Measurements from ENCODE around the gene HSPB6.

The HSPB6 gene

DNA sequence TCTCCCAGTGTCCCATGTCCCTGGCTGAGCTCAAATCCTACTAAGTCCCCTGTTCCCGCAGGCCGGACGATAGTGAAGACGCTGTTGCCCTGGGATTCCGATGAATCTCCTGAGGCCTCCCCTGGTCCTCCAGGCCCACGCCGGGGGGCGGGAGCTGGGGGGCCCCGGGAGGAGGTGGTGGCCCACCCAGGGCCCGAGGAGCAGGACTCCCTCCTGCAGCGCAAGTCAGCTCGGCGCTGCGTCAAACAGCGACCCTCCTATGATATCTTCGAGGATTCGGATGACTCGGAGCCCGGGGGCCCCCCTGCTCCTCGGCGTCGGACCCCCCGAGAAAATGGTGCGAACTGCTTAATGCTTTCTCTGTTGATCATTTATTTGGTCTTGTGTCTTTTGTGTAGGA is 33.2 kb downstream of the HSPB6 start:
- Mint-ChIP-seq H3K4me3 (no peak overlapping the region), H3K27ac (no peak overlapping the region)
- no peak for ATAC-seq

DNA sequence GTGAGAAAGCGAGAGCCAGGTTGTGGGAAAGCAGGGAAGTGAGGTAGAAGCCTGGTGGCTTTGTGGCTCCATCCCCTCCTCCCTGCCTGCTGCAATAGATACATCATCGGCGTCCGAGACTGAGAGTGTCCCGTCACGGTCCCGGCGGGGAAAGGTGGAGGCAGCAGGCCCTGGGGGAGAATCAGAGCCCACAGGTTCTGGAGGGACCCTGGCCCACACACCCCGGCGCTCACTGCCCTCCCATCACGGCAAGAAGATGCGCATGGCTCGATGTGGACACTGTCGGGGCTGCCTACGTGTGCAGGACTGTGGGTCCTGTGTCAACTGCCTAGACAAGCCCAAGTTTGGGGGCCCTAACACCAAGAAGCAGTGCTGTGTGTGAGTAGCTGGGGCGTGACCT is 33.9 kb downstream of the HSPB6 start:
- Mint-ChIP-seq H3K36me3 (peaks cover 69% of the 10 kb centered on the region), H3K27me3 (no peaks in the 10 kb centered on the region), H3K9me3 (no peaks in the 10 kb centered on the region), H3K27ac (no peak overlapping the region), H3K4me3 (no peak overlapping the region), H3K4me1 (peaks cover 38% of the 10 kb centered on the region)
- ATAC-seq, result no peak

More for the DNA sequence above, 33.2 kb downstream of the HSPB6 start:
- H3K9me3 Mint-ChIP-seq, result no peaks in the 10 kb centered on the region
- H3K4me1 Mint-ChIP-seq, result peaks cover 35% of the 10 kb centered on the region
- no peaks in the 10 kb centered on the region for H3K27me3 Mint-ChIP-seq
- H3K36me3 Mint-ChIP-seq, result peaks cover 76% of the 10 kb centered on the region

DNA sequence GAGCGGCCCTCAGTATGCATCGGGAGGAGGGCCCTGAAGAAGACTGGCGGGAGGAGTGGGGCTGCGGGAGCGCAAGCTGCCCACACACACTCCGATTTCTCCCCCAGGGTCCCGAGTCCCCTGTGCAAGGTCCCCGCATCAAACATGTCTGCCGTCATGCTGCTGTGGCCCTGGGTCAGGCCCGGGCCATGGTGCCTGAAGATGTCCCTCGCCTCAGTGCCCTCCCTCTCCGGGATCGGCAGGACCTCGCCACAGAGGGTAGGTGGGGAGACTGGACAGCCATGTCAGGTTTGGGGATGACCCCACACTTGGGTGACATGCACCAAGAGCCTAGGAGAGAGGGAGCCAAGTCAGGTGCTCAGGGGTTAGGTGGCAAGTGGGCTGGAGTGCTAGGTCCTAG is 34.4 kb downstream of the HSPB6 start:
- Mint-ChIP-seq H3K27ac (no peak overlapping the region), H3K9me3 (no peaks in the 10 kb centered on the region), H3K4me1 (peaks cover 38% of the 10 kb centered on the region), H3K27me3 (no peaks in the 10 kb centered on the region), H3K36me3 (peaks cover 66% of the 10 kb centered on the region), H3K4me3 (no peak overlapping the region)
- ATAC-seq, result no peak

DNA sequence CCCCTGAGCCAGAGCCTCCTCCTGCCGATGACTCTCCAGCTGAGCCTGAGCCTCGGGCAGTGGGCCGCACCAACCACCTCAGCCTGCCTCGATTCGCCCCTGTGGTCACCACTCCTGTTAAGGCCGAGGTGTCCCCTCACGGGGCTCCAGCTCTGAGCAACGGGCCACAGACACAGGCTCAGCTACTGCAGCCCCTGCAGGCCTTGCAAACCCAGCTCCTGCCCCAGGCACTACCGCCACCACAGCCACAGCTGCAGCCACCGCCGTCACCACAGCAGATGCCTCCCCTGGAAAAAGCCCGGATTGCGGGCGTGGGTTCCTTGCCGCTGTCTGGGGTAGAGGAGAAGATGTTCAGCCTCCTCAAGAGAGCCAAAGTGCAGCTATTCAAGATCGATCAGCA is 35.5 kb downstream of the HSPB6 start:
- Mint-ChIP-seq H3K27me3 (no peaks in the 10 kb centered on the region), H3K4me1 (peaks cover 43% of the 10 kb centered on the region), H3K4me3 (no peak overlapping the region), H3K27ac (no peak overlapping the region), H3K36me3 (peaks cover 63% of the 10 kb centered on the region), H3K9me3 (no peaks in the 10 kb centered on the region)
- no peak for ATAC-seq

DNA sequence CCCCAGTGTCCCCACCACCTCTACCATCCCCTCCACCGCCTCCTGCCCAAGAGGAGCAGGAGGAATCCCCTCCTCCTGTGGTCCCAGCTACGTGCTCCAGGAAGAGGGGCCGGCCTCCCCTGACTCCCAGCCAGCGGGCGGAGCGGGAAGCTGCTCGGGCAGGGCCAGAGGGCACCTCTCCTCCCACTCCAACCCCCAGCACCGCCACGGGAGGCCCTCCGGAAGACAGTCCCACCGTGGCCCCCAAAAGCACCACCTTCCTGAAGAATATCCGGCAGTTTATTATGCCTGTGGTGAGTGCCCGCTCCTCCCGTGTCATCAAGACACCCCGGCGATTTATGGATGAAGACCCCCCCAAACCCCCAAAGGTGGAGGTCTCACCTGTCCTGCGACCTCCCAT is 36.2 kb downstream of the HSPB6 start:
- H3K36me3 Mint-ChIP-seq, result peaks cover 60% of the 10 kb centered on the region
- no peaks in the 10 kb centered on the region for H3K27me3 Mint-ChIP-seq
- ATAC-seq, result no peak
- no peak overlapping the region for H3K4me3 Mint-ChIP-seq
- H3K9me3 Mint-ChIP-seq, result no peaks in the 10 kb centered on the region
- H3K4me1 Mint-ChIP-seq, result peaks cover 50% of the 10 kb centered on the region
- no peak overlapping the region for H3K27ac Mint-ChIP-seq

DNA sequence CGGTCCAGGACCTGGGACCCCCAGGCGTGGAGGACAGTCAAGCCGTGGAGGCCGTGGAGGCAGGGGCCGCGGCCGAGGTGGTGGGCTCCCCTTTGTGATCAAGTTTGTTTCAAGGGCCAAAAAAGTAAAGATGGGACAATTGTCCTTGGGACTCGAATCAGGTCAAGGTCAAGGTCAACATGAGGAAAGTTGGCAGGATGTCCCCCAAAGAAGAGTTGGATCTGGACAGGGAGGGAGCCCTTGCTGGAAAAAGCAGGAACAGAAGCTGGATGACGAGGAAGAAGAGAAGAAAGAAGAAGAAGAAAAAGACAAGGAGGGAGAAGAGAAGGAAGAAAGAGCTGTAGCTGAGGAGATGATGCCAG is 36.7 kb downstream of the HSPB6 start:
- Mint-ChIP-seq H3K4me1 (peaks cover 54% of the 10 kb centered on the region), H3K27ac (no peak overlapping the region), H3K36me3 (peaks cover 55% of the 10 kb centered on the region), H3K9me3 (no peaks in the 10 kb centered on the region), H3K4me3 (no peak overlapping the region), H3K27me3 (no peaks in the 10 kb centered on the region)
- ATAC-seq, result no peak

DNA sequence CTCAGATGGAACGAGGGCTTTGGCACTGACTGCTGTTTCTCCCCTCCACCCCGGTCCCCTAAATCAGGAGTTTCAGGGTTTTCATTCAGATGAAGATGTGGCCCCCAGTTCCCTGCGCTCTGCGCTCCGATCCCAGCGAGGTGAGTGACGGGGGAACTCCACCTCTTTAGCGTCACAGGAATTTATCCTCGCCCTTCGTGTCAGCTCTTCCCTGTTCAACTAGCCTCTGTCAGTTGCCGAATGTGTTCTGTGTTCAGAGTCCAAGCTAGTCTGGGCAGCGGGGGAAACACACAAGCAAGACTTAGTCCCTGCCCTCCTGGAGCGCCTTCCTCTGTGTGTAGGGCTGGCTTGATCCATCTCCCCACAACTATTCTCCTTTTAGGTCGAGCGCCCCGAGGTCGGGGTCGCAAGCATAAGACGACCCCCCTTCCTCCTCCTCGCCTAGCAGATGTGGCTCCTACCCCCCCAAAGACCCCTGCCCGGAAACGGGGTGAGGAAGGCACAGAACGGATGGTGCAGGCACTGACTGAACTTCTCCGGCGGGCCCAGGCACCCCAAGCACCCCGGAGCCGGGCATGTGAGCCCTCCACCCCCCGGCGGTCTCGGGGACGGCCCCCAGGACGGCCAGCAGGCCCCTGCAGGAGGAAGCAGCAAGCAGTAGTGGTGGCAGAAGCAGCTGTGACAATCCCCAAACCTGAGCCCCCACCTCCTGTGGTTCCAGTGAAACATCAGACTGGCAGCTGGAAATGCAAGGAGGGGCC is 37.2 kb downstream of the HSPB6 start:
- Mint-ChIP-seq H3K27me3 (no peaks in the 10 kb centered on the region), H3K36me3 (peaks cover 56% of the 10 kb centered on the region), H3K4me3 (peak overlapping the region; percentile 87), H3K9me3 (no peaks in the 10 kb centered on the region), H3K27ac (peak overlapping the region; percentile 81), H3K4me1 (peaks cover 60% of the 10 kb centered on the region)
- ATAC-seq, result no peak

DNA sequence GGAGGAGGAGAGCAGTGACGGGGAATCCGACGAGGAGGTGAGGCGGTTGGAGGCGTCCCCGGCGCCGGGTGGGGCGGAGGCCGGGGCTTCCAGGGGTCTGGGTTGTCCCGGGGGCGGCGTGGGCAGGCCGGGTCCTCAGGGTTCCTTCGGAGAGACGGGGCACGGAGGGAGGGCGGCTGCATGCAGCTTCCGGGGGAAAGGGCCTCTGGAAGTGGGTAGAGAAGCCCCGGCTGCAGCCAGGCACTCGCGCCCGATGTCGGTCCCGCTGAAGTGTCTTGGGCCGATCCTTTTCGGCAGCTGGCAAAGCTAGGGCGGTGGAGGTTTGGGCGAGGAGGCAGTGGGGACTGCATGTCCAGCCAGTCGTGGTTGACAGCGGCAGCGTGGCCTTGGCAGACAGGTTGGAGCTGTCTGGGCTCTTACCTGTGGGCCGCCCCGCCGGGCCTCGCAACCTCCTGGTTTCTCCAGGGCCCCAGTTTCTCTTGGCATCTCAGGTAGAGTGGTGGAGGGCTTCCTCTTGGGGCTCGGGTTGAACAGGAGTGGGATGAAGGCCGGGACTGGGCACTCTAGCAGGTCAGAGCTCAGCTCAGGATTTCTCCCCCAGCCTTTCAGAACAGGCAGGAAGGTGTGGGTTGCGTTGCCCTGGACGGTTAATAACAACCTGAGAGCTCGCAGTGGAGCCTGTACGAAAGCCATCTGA is 38.3 kb downstream of the HSPB6 start:
- no peaks in the 10 kb centered on the region for H3K27me3 Mint-ChIP-seq
- H3K27ac Mint-ChIP-seq, result peak overlapping the region; percentile 81
- ATAC-seq, result peak; percentile 1
- H3K36me3 Mint-ChIP-seq, result peaks cover 55% of the 10 kb centered on the region
- H3K4me1 Mint-ChIP-seq, result peaks cover 71% of the 10 kb centered on the region
- H3K9me3 Mint-ChIP-seq, result no peaks in the 10 kb centered on the region
- H3K4me3 Mint-ChIP-seq, result peak overlapping the region; percentile 87

DNA sequence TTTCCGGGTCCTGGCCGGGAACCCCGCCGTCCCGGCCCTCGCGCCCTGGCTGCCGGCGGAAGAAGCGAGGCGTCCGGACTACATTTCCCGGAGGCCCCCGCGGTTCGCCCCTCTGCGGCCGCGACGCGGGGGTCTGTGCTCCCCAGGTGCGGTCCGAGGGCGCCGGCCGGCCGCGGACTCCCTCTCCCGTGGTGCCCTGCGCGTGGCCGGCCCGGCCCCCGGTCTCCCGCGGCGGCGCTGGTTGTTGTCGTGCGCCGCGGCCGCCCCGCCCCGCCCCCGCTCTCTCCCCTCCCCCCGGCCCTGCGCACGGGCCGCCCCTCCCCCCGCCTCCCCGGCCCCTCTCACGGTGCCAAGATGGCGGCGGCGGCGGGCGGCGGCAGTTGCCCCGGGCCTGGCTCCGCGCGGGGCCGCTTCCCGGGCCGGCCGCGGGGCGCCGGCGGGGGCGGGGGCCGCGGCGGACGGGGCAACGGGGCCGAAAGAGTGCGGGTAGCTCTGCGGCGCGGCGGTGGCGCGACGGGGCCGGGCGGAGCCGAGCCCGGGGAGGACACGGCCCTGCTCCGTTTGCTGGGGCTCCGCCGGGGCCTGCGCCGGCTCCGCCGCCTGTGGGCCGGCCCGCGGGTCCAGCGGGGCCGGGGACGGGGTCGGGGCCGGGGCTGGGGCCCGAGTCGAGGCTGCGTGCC is 39.0 kb downstream of the HSPB6 start, which contains the start of gene KMT2B:
KMT2B (plus strand) TSS at position 339 of the 680 bp plus-strand sequence; CDS start at position 355, 16 bp downstream.
- ATAC-seq, result peak; percentile 0
- peaks cover 48% of the 10 kb centered on the region for H3K36me3 Mint-ChIP-seq
- H3K27me3 Mint-ChIP-seq, result no peaks in the 10 kb centered on the region
- H3K9me3 Mint-ChIP-seq, result no peaks in the 10 kb centered on the region
- H3K4me3 Mint-ChIP-seq, result peak within 1 kb of the TSS; percentile 97
- H3K27ac Mint-ChIP-seq, result peak within 1 kb of the TSS; percentile 97
- peaks cover 78% of the 10 kb centered on the region for H3K4me1 Mint-ChIP-seq

DNA sequence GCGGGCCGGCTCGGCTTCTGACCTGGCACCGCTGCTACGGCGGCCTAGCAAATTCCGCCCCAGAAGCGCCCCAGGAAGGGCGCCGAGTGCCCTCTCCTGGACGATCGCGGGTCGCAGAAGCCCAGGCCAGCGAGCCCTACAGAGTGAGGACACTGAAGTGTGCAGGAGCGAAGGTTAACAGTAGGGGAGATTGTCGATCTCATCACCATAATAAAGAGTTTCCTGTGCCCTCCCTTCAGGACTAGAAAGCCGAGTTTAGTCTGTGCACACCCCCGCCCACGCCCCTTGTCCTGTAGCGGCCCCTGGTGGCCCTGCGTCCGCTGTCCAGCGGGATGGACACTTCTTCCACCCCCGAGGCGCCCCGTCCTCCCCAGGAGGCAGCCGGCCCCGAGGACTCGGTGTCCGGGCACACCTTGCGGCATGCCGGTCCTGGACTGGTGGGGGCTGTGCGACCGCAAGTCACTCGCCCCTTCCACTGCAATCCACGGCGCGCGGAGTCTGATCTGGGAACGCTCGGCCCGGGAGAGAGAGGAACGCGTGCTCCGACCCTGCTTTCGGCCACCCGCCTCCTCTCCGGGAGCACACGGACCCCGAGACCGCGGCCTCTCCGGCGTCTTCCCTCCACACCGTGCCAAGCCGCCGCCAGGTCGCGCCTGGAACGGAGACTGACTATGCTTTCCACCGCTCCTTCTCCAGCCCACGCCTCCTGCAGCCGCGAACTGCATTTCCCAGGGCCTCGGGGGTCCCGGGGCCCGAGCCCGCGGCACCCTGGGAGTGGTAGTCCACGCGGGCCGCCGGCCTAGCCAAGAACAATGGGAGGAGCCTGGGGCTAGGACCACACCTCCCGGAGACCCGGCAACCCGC is 39.8 kb downstream of the HSPB6 start:
- peak; percentile 89 for ATAC-seq
- no peaks in the 10 kb centered on the region for H3K27me3 Mint-ChIP-seq

DNA sequence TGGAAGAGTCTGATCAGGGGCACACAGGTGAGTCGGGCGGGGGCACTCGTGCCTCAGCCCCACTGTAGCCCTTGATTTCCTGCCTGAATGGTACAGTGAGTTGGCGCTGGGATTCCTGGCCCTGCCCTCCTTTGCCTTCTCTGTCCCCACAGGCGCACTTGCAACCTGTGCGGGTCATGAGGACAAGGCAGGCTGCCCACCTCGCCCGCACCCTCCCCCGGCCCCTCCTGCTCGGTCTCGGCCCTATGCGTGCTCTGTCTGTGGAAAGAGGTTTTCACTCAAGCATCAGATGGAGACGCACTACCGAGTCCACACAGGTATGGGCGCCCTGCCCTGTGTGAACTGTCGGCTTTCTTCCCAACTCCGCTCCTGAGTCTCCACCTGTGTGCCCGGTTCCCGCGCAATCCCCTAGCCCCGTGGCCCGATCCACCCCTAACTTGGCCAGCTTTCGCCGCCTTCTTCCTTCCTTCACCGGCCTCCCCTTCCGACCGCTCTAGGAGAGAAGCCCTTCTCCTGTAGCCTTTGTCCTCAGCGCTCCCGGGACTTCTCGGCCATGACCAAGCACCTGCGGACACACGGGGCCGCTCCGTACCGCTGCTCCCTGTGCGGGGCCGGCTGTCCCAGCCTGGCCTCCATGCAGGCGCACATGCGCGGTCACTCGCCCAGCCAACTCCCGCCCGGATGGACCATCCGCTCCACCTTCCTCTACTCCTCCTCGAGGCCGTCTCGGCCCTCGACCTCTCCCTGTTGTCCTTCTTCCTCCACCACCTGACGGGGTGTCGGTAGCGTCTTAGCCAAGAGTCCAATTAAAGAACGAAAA is 40.6 kb downstream of the HSPB6 start:
- H3K27ac Mint-ChIP-seq, result peak overlapping the region; percentile 97
- no peaks in the 10 kb centered on the region for H3K27me3 Mint-ChIP-seq
- no peak for ATAC-seq
- peaks cover 32% of the 10 kb centered on the region for H3K36me3 Mint-ChIP-seq
- H3K4me1 Mint-ChIP-seq, result peaks cover 79% of the 10 kb centered on the region
- no peaks in the 10 kb centered on the region for H3K9me3 Mint-ChIP-seq
- peak overlapping the region; percentile 97 for H3K4me3 Mint-ChIP-seq

More for the DNA sequence above, 39.8 kb downstream of the HSPB6 start:
- no peaks in the 10 kb centered on the region for H3K9me3 Mint-ChIP-seq
- H3K4me1 Mint-ChIP-seq, result peaks cover 79% of the 10 kb centered on the region
- peaks cover 40% of the 10 kb centered on the region for H3K36me3 Mint-ChIP-seq
- peak overlapping the region; percentile 97 for H3K4me3 Mint-ChIP-seq
- H3K27ac Mint-ChIP-seq, result peak overlapping the region; percentile 97

DNA sequence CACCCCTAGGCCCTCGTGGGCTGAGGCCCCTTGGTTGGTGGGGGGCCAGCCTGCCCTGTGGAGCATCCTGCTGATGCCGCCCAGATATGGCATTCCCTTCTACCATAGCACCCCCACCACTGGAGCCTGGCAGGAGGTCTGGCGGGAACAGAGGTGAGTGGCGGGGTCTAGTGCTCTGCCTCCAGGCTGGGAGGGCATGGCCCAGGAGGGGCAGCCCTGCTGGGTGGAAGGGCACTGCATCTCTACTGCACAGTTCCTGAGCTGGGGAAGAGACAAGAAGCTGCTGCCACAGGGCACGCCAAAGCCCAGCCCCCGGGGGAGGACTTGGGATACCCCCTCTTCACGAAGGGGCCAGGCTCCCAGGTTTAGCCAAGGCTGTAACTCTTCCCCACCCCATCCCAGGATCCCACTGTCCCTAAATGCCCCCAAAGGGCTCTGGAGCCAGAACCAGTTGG is 41.4 kb downstream of the HSPB6 start:
- peaks cover 83% of the 10 kb centered on the region for H3K4me1 Mint-ChIP-seq
- peaks cover 25% of the 10 kb centered on the region for H3K36me3 Mint-ChIP-seq
- ATAC-seq, result no peak
- H3K27me3 Mint-ChIP-seq, result no peaks in the 10 kb centered on the region
- no peaks in the 10 kb centered on the region for H3K9me3 Mint-ChIP-seq
- peak overlapping the region; percentile 97 for H3K27ac Mint-ChIP-seq
- H3K4me3 Mint-ChIP-seq, result peak overlapping the region; percentile 97

DNA sequence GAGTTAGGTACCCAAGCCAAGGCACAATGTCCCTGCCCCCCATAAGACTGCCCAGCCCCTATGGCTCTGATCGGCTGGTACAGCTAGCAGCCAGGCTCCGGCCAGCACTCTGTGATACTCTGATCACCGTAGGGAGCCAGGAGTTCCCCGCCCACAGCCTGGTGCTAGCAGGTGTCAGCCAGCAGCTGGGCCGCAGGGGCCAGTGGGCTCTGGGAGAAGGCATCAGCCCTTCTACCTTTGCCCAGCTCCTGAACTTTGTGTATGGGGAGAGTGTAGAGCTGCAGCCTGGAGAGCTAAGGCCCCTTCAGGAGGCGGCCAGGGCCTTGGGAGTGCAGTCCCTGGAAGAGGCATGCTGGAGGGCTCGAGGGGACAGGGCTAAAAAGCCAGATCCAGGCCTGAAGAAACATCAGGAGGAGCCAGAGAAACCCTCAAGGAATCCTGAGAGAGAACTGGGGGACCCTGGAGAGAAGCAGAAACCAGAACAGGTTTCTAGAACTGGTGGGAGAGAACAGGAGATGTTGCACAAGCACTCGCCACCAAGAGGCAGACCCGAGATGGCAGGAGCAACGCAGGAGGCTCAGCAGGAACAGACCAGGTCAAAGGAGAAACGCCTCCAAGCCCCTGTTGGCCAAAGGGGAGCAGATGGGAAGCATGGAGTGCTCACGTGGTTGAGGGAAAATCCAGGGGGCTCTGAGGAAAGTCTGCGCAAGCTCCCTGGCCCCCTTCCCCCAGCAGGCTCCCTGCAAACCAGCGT is 42.1 kb downstream of the HSPB6 start:
- Mint-ChIP-seq H3K9me3 (no peaks in the 10 kb centered on the region), H3K27ac (peak overlapping the region; percentile 97), H3K4me3 (peak overlapping the region; percentile 92), H3K27me3 (no peaks in the 10 kb centered on the region), H3K36me3 (peaks cover 20% of the 10 kb centered on the region), H3K4me1 (peaks cover 79% of the 10 kb centered on the region)
- ATAC-seq, result no peak

All from stimulated activated memory B cell treated with anti-CD40 and anti-IgM and Interleukin-4, amounts not matched to agents 10 μg/mL and 1 μg/mL and 100 μg/mL, for 72 hours (primary cell).